Esophagus (tissue), 2 donors: ENCODE results near the gene ATXN7L1. TPM values are rescaled to one million over a fixed set of nuclear protein-coding genes. Genes with fewer than 3 reads are reported as not detected.
"Not testable (repeated sequence)": the region's sequence is repeated elsewhere in the genome, so short reads cannot be mapped to it uniquely, and the experiment has no call there.

Experiments used
- H3K27ac ChIP-seq, 2 donors: one replicate each; pipeline ENCODE4 v1.5.1; 2013; ENCODE audit warnings: low read depth in 2 of 2, mild to moderate bottlenecking in 2 of 2, inconsistent platforms in 1 of 2, low read length in 1 of 2, moderate library complexity in 1 of 2
- H3K27me3 ChIP-seq, 2 donors: one replicate each; pipeline ENCODE4 v1.6.1; 2013; ENCODE audit warnings: low read length in 2 of 2, control low read depth in 1 of 2, mild to moderate bottlenecking in 1 of 2; ENCODE audit not compliant: insufficient read depth in 2 of 2, control insufficient read depth in 1 of 2
- H3K36me3 ChIP-seq, 2 donors: one replicate each; pipeline ENCODE4 v1.6.1; 2013; ENCODE audit warnings: low read length in 1 of 2; ENCODE audit not compliant: control insufficient read depth in 2 of 2, insufficient read depth in 2 of 2
- H3K4me1 ChIP-seq, 2 donors: one replicate each; pipeline ENCODE4 v1.6.1; 2013; ENCODE audit warnings: low read length in 1 of 2; ENCODE audit not compliant: control insufficient read depth in 2 of 2, insufficient read depth in 2 of 2
- H3K4me3 ChIP-seq, 2 donors: one replicate each; pipeline ENCODE4 v1.5.1; 2013; ENCODE audit warnings: low read length in 2 of 2, mild to moderate bottlenecking in 2 of 2, low read depth in 1 of 2, moderate library complexity in 1 of 2
- H3K9me3 ChIP-seq, 2 donors: one replicate each; pipeline ENCODE4 v1.6.1; 2013; ENCODE audit warnings: mild to moderate bottlenecking in 2 of 2, low read depth in 1 of 2, low read length in 1 of 2, moderate library complexity in 1 of 2; ENCODE audit not compliant: control insufficient read depth in 2 of 2, insufficient read depth in 1 of 2
- WGBS, 2 donors: extraction: QIAGEN DNeasy Blood & Tissue Kit; methylation state at CpG; one replicate each; pipeline ENCODE4 v1.1.7; 2013; 5-methylcytosine and 5-hydroxymethylcytosine counted together
- polyA plus RNA-seq, 2 donors: library from polyadenylated mRNA; stranded (reverse); fragments of 200-250 nt; gene quantifications; one replicate each; pipeline ENCODE4 v1.2.3, GENCODE V29; 2013
- donor health status: healthy with polysubstance abuse.
- donor health status: Bipolar disorder and iron deficiency.

Gene ATXN7L1
- polyA plus RNA-seq, 2 donors: 4.0 to 4.8 TPM

- Histone ChIP-seq H3K36me3 (no peaks in the 10 kb centered on the region), H3K27ac (peak overlapping the region in 1 of 2 donors; percentile 15), H3K4me3 (no peak overlapping the region), H3K4me1 (peaks cover 3 to 5% of the 10 kb centered on the region in 2 donors), H3K9me3 (no peaks in the 10 kb centered on the region), H3K27me3 (no peaks in the 10 kb centered on the region)
- WGBS, 2 donors: 83 to 86% methylated on average over 6 of the region's 6 CpGs
Observed at GRCh38 chr7:105849122-105849855, 27.1 kb downstream of the ATXN7L1 start.

GRCh38 chr7:105846404-105846803 is 30.0 kb downstream of the ATXN7L1 start:
- Histone ChIP-seq H3K36me3 (no peaks in the 10 kb centered on the region), H3K27ac (no peak overlapping the region), H3K27me3 (no peaks in the 10 kb centered on the region), H3K4me3 (no peak overlapping the region), H3K4me1 (peaks cover 0 to 5% of the 10 kb centered on the region in 2 donors), H3K9me3 (no peaks in the 10 kb centered on the region)
- WGBS, 2 donors: 97 to 100% methylated on average over 1 of the region's 1 CpG

- not testable (repeated sequence) for H3K27me3 ChIP-seq, H3K4me1 ChIP-seq, H3K36me3 ChIP-seq, H3K9me3 ChIP-seq, H3K27ac ChIP-seq, H3K4me3 ChIP-seq
- WGBS, 2 donors: 86 to 97% methylated on average over 5 of the region's 5 CpGs
Observed at GRCh38 chr7:105844681-105845080, 31.7 kb downstream of the ATXN7L1 start.

GRCh38 chr7:105841866-105842265 is 34.5 kb downstream of the ATXN7L1 start:
- 46 to 65% methylated on average over 3 of the region's 3 CpGs for WGBS, 2 donors
- peaks cover 2% of the 10 kb centered on the region in 2 donors for H3K4me1 ChIP-seq
- no peak overlapping the region for H3K4me3 ChIP-seq
- H3K36me3 ChIP-seq: no peaks in the 10 kb centered on the region
- H3K27me3 ChIP-seq: no peaks in the 10 kb centered on the region
- H3K27ac ChIP-seq: no peak overlapping the region
- H3K9me3 ChIP-seq: no peaks in the 10 kb centered on the region

- Histone ChIP-seq H3K36me3 (no peaks in the 10 kb centered on the region), H3K9me3 (no peaks in the 10 kb centered on the region), H3K27ac (no peak overlapping the region), H3K4me3 (no peak overlapping the region), H3K4me1 (peaks cover 2% of the 10 kb centered on the region in 2 donors), H3K27me3 (no peaks in the 10 kb centered on the region)
- WGBS, 2 donors: 63 to 76% methylated on average over 8 of the region's 8 CpGs
Observed at GRCh38 chr7:105840981-105841749, 35.2 kb downstream of the ATXN7L1 start.

- Histone ChIP-seq H3K27ac (no peak overlapping the region), H3K4me1 (peaks cover 2% of the 10 kb centered on the region in 2 donors), H3K4me3 (no peak overlapping the region), H3K27me3 (no peaks in the 10 kb centered on the region), H3K36me3 (no peaks in the 10 kb centered on the region), H3K9me3 (no peaks in the 10 kb centered on the region)
- WGBS, 2 donors: 54 to 56% methylated on average over 2 of the region's 2 CpGs
Observed at GRCh38 chr7:105839266-105839665, 37.1 kb downstream of the ATXN7L1 start.

GRCh38 chr7:105838627-105839231 is 37.7 kb downstream of the ATXN7L1 start:
- 26 to 43% methylated on average over 10 of the region's 10 CpGs for whole genome bisulfite sequencing, 2 donors
- H3K27me3 ChIP-seq: no peaks in the 10 kb centered on the region
- H3K9me3 ChIP-seq: no peaks in the 10 kb centered on the region
- H3K4me1 ChIP-seq: peaks cover 2% of the 10 kb centered on the region in 2 donors
- H3K36me3 ChIP-seq: no peaks in the 10 kb centered on the region
- no peak overlapping the region for H3K4me3 ChIP-seq
- peak overlapping the region in 1 of 2 donors; percentile 35 for H3K27ac ChIP-seq

GRCh38 chr7:105837765-105838626 is 38.4 kb downstream of the ATXN7L1 start:
- no peak overlapping the region for H3K4me3 ChIP-seq
- H3K4me1 ChIP-seq: peaks cover 2% of the 10 kb centered on the region in 2 donors
- WGBS, 2 donors: 80% methylated on average over 22 of the region's 22 CpGs
- H3K36me3 ChIP-seq: no peaks in the 10 kb centered on the region
- H3K27me3 ChIP-seq: no peaks in the 10 kb centered on the region
- no peak overlapping the region for H3K27ac ChIP-seq
- no peaks in the 10 kb centered on the region for H3K9me3 ChIP-seq

GRCh38 chr7:105835441-105835840 is 41.0 kb downstream of the ATXN7L1 start:
- no peak overlapping the region for H3K27ac ChIP-seq
- H3K9me3 ChIP-seq: no peaks in the 10 kb centered on the region
- H3K4me3 ChIP-seq: no peak overlapping the region
- no peaks in the 10 kb centered on the region for H3K36me3 ChIP-seq
- no peaks in the 10 kb centered on the region for H3K27me3 ChIP-seq
- 91 to 94% methylated on average over 4 of the region's 4 CpGs for WGBS, 2 donors
- peaks cover 2% of the 10 kb centered on the region in 2 donors for H3K4me1 ChIP-seq
